GM12864 (cell line): ENCODE data around the gene NARS2.
A peak's percentile ranks its signal among the peaks of the same experiment; 100 is the strongest.

Experiments
- DNase-seq: peaks from one replicate; pipeline ENCODE4 v3.0.0-alpha.2; 2011; ENCODE audit warnings: low read depth
- H3K4me3 ChIP-seq: 2 replicates; pipeline ENCODE4 v1.5.1; 2011; ENCODE audit warnings: mild to moderate bottlenecking, low read depth, low read length, control low read depth
- TF ChIP-seq, protein P1 (sequence below): IDR thresholded peaks from 2 replicates; pipeline ENCODE4 v1.5.1; 2011; ENCODE audit warnings: low read depth, mild to moderate bottlenecking, moderate library complexity, low read length, control low read depth, inconsistent platforms; ENCODE audit errors: missing control alignments

NARS2 gene

DNA sequence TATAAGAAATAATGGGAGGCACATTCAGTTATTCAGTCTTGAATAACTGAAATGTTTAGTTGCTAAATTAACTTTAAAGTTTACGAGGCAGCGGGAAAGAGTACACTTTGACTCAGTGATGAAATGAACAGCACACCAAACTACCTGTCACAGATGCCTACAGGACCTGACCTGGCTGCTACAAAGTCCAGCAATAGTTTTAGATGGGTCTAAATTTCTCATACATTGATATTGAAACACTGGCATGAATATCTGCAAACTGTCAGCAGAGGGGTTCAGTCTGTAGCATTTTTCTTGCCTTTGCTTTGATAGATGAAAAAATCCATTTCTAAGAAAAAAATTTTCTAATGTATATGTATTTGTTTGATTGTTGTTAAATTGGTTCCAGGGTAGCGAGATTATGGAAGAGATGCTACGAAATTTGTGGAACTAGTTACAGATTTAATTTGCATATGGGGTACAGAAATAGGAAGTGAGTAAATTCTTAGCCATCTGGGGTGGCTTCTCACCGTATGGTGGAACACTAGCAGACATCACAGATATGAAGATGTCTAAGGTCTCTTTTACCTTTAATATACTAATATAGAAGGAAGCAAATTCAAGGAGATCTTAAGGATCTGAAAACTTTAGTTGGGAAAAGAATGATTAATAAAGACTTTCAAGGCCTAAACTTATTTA, 136.2 kb downstream of the NARS2 start:
- H3K4me3 ChIP-seq: no peak overlapping the region
- no peak for DNase-seq
- TF ChIP-seq, protein P1, sequence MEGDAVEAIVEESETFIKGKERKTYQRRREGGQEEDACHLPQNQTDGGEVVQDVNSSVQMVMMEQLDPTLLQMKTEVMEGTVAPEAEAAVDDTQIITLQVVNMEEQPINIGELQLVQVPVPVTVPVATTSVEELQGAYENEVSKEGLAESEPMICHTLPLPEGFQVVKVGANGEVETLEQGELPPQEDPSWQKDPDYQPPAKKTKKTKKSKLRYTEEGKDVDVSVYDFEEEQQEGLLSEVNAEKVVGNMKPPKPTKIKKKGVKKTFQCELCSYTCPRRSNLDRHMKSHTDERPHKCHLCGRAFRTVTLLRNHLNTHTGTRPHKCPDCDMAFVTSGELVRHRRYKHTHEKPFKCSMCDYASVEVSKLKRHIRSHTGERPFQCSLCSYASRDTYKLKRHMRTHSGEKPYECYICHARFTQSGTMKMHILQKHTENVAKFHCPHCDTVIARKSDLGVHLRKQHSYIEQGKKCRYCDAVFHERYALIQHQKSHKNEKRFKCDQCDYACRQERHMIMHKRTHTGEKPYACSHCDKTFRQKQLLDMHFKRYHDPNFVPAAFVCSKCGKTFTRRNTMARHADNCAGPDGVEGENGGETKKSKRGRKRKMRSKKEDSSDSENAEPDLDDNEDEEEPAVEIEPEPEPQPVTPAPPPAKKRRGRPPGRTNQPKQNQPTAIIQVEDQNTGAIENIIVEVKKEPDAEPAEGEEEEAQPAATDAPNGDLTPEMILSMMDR: no peak

DNA sequence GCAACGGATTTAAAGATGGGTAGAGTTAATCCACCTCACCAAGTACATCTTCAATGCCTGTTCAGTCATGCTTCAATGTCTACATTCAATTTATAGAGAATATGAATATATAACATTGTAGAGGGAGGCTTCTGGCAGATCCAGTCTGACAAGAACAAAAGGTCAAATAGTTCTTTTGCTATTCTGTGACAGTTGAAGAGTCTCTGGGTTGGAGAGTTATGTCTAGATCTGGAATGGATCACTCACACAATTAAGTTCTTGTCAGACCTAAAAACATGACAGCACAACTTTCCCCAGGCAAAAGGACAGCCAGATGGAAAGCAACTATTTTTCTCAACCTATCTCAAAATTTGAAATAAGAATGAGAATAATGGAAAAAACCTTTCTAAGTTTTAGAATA, 141.7 kb downstream of the NARS2 start:
- no peak overlapping the region for H3K4me3 ChIP-seq
- DNase-seq: no peak
- TF ChIP-seq, protein P1: no peak

DNA sequence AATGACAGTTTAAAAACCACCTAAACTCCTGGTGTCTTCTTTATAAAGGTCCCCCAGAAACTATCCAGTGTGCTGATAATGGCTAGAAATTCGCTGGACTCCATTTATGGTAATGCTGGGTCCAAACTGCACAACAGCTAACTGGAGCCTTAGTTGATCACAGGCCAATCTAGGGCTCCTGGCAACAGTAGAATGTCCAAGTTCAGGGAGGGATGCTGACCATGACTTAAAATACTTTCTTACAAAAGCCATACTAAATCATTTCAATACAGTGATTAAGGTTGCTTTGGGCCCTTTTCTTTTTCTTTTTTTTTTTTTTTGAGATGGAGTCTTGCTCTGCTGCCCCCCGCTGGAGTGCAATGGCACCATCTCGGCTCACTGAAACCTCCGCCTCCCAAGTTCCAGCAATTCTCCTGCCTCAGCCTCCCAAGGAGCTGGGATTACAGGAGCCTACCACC, 142.6 kb downstream of the NARS2 start:
- TF ChIP-seq, protein P1: peak; percentile 48
- H3K4me3 ChIP-seq: no peak overlapping the region
- DNase-seq: no peak

DNA sequence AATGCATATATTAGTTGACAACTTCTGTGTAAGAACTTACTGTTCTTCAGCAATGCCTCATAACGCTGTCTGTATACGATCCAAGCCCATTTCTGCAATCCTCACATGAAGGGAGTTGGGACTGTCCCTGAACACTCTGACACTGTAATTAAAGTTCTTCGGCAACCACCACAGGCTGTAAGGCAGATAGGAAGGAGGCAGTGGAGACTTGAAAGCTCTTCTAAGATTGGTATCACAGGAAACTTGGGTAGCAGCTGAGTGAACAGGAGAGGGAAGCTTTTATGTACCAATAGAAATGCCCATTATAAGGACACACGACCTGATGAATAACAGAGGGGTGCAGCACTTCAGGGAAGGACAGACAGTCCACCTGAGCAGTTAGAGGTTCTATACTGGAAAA, 145.0 kb downstream of the NARS2 start:
- TF ChIP-seq, protein P1: no peak
- no peak for DNase-seq
- H3K4me3 ChIP-seq: no peak overlapping the region

DNA sequence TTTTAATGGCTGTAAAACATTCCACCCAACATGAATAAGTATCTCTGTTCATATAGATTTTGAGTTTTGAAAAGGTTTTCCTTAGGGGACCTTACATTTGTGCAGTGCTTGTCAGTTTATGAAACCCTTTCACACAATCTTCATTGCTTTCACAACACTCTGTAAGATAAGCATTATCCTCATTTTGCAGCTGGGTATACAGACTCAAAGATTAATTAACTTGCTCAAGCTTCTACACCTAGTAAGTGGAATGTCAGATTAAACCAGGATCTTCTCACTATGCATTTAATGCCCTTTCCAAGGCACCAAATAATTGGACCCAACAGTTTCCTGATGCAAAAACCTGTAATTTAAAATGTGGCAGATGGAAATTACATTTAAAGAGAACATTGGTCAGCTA, 145.5 kb downstream of the NARS2 start:
- TF ChIP-seq, protein P1: no peak
- no peak for DNase-seq

DNA sequence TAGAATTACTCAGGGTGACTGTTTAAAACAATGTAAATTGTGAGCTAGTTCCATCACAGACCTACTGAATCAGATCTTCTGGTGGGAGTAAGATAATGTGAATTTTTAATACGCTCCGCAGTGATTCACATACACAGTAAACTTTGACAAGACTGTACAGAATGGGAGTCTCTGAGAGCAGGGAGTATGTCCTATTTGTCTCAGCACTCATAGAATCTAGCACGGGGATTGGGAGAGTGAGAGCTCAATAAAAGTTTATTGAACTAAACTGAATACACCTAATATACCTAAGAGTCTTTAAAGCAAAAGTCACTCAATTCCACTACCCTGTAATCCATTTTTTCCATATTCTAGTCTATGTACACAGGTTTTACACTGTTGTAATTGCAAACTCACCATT, 145.9 kb downstream of the NARS2 start:
- TF ChIP-seq, protein P1: no peak
- no peak overlapping the region for H3K4me3 ChIP-seq
- DNase-seq: no peak

More for the DNA sequence above, 145.5 kb downstream of the NARS2 start:
- no peak overlapping the region for H3K4me3 ChIP-seq

DNA sequence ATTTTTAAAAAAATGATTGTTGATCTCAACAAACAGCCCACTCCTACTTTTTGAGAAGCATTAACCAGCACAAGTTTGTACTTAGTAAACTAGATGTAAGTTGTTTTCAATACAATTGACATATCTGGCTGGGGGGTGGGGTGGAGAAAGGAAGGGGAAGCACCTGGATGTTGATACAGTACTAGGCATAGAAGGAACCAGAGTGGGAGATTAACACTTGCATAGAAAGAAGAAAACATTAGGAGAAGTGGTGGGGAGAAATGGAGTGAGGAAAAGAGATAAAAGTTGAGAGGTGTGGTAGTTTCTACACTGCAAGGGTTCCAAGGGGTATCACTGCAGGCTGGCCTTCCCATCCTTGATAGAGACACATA, 146.4 kb downstream of the NARS2 start:
- DNase-seq: no peak
- TF ChIP-seq, protein P1: no peak
- H3K4me3 ChIP-seq: no peak overlapping the region
